Measurements from ENCODE around the gene PGA3.
"Not testable (repeated sequence)": the region's sequence is repeated elsewhere in the genome, so short reads cannot be mapped to it uniquely, and the experiment has no call there.

The PGA3 gene

DNA sequence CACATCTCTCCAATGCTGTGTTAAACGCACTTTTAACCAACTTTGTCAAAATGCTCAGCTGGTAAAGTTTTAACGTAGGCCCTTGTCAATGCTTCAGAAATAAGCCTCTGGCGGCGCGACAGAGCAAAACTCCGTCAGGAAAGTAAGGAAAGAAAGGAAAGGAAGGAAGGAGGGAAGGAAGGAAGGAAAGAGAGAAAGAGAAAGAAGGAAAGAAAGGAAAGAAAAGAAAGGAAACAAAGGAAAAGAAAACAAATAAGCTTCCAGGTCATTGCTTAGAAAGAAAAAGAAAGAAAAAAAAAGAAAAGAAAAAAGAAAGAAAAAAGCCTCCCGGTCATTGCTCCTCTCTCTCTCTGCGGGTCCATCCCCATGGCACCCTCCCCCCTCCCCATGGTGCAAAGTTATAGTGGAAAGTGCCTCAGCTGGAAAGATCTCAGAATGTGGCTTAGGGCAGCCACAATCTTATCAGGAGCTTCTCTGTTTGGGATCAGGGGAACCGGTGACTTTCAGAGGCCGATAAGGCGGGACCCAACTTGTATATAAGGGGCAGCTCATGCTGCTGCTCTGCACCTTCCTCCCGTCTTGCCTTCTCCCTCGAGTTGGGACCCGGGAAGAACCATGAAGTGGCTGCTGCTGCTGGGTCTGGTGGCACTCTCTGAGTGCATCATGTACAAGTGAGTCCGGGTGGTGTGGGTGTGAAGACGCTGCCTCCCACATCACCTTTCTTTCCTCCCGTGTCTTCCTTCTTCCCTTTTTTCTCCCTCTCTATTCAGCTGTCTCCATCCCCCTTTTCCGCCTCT, at the start of gene PGA3:
TSS of gene PGA3 (plus strand) at position 566 of the 797 bp plus-strand sequence. CDS start at position 616, 50 bp downstream.
- not testable (repeated sequence) for DNase-seq

DNA sequence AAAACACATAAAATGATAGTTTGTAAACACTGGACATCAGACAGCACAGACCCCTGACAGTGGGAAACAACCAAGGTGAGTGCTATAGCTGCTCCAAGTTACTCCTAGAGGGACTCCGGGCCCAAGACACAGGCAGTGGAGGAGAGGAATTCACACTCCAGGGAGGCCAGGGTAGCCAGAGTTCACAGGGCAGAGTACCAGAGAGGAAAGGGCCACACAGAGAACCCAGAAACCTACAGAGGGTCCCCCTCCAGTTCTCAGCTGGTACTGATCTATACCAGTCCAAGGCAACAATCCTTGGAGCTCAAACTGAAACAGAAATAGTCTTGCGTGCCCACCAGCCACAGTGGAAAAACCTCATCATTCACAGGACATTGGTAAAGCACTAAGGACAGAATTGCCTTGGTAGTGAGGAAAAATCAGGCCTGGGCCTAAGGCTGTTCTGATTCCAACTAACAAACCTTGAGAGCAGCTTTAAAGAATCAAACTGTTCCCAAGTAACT, 49.7 kb upstream of the PGA3 start:
- no peak for DNase-seq

DNA sequence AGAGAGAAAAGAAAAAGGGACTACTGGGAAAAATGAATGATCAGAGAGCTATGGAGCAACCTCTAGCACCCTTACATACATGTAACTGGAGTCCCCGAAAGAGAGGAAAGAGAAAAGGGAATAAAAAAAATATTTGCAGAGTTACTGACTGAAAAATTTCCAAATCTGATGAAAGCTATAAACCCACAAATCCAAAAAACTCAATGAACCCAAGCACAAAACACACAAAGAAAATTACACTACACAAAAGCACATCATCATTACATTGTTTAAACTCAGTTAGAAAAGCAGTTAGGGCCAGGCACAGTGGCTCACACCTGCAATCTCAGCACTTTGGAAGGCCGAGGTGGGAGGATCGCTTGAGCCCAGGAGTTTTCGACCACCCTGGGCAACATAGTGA, 48.8 kb upstream of the PGA3 start:
- no peak for DNase-seq

DNA sequence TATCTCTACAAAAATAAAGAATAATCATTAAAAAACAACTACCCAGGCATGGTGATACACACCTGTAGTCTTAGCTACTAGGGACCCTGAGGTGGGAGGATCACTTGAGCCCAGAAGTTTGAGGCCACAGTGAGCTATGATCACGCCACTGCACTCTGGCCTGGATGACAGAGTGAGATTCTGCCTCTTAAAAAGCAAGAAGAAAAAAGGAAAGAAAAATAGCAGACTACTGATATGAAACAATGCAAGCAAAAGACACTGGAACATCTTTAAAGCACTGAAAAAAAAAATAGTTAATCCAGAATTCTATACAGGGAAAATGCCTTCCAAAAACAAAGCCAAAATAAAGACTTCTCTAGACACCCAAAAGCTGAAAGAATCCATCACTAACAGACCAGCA, 48.0 kb upstream of the PGA3 start:
- no peak for DNase-seq

DNA sequence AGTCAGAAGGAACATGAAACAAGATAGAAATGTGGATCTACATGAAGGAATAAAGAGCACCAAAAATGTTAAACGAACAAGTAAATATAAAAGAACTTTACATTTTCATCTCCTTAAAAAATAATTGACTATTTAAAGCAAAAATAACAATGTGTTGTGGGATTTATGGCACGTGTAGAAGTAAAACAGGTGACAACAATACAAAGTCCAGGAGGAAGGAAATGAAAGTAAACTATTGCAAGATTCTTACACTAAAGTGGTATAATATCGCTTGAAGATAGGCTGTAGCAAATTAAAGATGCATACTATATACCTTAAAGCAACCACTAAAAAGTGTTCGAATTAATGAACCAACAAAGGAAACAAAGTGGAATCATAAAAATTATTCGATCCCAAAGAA, 47.6 kb upstream of the PGA3 start:
- DNase-seq = no peak

DNA sequence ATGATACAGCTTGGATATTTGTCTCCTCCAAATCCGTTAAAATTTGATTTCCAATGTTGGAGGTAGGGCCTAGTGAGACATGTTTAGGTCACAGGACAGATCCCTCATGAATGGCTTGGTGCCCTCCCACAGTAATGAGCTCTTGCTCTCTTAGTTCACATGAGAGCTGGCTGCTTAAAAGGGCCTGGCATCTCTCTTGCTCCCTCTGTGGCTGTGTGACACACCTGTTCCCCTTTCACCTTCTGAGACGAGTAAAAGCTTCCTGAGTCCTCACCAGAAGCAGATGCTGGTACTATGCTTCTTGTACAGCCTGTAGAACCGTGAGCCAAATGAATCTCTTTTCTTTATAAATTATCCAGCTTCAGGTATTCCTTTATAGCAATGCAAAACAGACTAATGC, 45.6 kb upstream of the PGA3 start:
- DNase-seq = no peak

DNA sequence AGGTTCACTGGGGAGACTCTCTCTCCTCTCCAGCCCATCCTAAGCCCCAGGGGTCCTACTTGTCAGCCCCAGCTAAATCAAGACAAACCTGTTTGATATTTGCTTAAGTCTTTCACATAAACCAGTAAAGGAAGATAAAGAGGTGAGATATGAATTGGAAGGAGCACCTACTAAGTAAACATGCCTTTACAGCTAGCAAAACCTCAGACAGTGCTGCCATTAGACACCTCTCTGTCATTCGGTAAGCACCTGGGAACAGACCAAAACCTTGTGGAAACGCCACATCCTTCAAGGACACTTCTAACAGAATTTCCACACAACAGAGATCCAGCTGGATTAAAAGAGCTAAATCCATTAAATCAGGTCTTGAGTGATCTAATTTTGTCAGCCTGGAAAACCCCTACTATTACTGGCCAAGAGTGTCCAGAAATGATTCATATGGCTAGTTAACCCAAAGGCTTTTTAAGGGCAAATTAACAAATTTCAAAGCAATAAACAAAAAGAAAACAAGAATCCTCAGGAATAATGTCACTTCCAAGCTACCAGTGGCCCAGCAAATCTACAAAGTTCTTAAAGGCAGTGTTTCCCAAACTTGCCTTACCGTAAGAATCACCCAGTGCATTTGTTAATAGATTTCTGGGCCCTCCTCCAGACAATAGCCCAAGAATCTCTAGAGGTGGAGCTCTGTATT, 44.5 kb upstream of the PGA3 start:
- no peak for DNase-seq

DNA sequence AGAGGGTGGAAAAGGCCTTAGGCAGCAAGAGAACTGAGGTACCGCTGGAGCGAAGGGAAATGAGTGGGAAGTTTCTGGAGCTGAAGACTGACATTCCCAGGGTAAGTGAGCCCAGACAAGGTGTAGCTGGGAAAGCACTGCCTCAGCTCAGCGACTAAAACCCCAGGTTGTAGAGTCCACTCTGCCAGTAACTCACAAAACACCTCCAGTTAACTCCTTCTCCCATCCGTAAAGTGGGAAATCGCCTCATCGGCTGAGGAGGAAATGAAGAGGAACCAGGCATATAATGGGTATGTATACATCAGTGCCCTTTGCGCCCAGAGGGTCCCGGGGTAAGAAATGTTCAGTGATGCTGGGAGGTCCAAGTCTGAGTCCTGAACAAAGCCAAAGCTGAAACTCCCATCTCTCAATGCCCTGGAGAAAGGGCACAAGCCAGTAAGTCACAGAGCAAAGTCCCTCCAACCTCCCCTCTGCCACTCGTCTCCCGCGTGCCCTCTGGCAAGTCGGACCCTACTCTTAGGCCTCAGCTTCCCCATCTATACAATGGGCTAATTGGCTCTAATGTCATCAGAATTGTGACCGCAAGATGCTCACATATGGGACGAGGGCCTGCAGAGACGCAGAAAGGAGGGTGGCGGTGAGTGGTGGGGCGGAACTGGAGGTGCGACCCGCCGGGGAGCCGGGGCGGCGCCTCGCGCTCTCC, 42.7 kb upstream of the PGA3 start:
- no peak for DNase-seq

DNA sequence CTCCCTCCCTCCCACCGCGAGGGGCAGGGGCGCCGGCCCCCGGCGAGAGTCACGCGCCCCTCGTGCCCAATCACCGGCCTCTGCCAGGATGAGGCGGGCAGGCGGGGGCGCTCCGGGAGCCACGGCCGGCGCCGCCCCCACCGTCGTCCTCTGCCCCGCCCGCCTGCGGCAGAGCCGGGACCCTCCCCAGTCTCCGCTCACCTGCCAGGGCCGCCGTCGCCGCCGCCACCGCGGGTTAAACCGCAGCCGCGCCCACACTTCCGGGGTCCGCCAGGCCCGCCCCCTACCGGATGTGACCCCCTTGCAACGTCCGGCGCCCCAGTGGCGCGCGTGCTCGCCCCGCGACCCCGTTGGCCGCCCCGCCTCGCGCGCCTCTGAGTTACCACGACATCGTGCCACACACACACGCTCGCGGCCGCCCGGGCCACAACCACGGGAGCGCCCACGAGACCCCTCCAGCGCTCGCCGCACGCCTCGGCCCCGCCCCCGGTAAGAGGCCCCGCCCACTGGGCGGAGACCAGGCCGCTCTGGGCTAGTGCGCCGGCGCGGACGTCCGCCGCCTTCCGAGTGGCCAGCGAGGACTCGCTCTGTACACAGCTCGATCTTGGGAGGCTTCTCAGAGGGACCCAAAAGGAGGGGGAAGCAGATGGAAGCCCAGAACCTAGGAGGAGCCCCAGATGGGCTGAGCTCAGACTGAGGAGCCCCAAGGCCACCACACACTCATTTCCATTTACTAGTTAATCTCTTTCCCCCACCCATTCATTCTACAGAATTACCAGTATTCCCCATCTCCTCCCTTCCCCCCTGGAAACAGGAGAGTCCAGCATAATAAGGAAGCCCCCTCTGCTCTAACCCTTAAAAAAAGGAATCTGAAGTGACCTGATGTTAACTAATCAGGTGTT, 41.9 kb upstream of the PGA3 start, which contains the start of gene VPS37C:
TSS of gene VPS37C (minus strand) at position 237 of the 902 bp plus-strand sequence. CDS start 22,597 bp downstream, outside the sequence.
- DNase-seq = peak; percentile 77

DNA sequence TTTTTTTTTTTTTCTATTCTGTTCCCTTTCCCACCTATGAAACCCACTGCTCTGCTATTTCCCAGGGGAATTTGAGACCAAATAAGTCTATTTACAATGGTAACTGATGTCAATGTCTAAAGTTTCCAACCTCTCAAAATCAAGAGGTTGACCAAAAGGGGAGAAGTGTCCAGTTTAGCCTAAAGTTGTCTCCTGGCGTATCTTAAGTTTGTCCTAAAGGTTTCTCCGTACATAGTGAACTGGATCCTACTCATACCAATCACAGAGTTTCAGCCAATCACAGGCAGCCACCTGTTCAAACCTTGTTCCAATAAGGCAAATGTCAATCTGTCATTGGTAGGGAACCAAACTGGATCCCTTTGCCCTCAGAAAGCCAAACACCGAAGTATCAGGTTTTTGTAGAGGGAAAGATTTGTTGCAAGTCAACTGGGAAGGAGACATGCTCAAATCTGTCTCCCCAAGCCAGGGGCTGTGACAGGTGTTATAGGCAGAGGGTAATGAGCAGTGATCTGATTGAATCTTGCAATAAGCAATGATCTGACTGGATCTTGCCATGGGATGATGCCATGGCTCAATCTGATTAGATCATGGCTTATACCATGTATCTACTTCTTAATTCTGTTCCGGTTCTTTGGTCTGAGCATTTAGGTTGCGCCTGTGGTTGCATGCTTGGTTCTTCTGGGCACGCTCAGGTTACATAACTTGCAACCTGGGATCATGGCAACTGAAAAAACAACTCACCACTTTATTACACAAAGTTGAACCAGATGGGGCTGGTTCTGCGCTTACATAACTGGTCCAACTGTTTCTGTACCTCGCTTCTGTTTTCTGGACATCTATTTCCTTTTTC, 41.0 kb upstream of the PGA3 start:
- DNase-seq = no peak

DNA sequence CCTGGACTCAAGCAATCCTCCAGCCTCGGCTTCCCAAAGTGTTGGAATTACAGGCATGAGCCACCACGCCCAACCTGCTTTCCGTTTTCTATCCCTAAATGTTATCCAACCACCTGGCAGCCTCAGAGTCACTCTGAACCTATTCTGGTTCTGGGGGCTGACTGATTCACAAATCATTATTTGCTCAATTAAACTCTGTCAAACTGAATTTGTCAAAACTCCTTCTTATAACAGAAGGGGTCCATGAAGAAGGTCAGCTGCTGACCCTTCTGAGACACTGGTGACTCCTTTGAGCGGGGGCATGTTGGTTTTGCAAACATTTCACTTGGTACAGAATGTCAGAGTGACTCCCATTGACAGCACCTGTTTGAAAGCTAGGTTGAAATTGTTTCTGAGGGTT, 40.3 kb upstream of the PGA3 start:
- DNase-seq = no peak

DNA sequence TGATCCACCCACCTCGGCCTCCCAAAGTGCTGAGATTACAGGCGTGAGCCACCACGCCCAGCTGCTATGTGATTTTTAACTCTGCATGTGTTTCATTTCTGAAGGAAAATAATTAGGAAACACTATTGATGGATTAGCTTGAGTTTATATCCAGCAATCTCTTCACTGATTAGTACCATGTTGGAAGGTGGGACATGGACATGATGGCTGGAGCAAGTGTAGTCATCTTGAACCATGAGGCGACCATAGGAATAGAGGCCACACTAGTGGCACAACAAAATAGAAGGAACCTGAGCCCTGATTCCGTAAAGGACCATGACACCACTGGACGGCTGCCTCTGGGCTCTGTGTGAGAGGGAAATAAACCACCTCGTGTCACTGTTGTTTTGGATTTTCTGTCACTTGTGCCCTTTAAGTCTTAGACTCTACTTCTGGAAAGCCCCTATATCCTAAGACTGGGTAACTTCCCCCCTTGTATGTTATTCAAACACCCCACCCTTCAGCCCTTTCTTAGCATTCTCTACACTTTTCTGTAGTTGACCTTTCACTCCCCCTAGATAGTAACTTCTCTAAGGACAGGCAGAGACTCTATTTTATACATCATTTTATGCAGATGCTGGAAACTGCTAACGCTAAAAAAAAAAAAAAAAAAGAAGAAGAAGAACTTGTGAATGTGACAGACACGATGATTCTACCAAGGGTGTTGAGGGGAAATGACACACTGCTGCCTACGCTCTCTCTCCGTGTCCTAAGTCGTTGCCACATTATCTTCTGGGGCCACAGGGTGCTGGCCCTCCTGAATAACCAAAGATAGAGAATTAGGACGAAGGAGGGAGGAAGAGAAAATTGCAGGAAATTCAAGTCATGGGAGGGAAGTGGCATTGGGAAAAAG, 39.4 kb upstream of the PGA3 start:
- DNase-seq = no peak

DNA sequence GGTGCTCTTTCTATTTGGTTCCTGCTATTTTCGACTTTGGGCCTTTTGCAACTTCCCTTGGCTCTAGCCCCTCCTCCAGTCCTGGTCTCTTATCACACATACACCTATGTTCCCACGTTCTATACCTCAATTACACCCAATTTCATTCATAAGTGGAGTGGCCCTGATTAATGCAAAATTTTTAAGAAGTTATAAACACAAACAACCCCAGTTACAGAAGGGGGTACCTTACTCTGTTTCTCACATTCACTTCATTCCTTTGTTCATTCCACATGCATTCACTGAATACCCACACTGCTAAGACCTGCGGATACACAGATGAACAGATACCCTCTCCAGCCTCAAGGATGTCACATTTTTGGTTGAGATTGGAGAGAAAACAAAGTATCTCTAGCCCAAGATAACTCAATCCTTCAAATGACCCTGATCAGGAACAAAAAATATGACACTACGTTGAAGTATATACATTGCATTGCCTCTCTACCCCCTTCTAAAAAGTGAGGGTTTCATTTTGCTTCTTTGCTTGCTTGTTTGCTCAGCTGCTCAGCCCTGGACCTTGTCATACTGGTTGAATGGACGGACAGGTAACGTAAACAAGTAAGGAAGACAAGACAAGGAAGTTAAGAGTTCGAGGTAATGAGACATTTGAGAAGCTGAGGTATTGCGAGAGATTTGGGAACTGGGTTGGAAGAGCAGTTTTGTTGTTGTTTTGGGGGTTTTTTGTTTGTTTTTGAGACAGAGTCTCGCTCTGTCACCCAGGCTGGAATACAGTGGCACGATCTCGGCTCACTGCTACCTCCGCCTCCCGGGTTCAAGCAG, 38.5 kb upstream of the PGA3 start:
- DNase-seq = no peak

DNA sequence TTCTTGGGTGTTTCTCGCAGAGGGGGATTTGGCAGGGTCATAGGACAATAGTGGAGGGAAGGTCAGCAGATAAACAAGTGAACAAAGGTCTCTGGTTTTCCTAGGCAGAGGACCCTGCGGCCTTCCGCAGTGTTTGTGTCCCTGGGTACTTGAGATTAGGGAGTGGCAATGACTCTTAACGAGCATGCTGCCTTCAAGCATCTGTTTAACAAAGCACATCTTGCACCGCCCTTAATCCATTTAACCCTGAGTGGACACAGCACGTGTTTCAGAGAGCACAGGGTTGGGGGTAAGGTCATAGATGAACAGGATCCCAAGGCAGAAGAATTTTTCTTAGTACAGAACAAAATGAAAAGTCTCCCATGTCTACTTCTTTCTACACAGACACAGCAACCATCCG, 37.5 kb upstream of the PGA3 start:
- not testable (repeated sequence) for DNase-seq

DNA sequence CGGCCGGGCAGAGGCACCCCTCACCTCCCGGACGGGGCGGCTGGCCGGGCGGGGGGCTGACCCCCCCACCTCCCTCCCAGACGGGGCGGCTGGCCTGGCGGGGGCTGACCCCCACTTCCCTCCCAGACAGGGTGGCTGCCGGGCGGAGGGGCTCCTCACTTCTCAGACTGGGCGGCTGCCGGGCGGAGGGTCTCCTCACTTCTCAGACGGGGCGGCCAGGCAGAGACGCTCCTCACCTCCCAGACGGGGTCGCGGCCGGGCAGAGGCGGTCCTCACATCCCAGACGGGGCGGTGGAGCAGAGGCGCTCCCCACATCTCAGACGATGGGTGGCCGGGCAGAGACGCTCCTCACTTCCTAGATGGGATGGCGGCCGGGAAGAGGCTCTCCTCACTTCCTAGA, 37.0 kb upstream of the PGA3 start:
- not testable (repeated sequence) for DNase-seq

DNA sequence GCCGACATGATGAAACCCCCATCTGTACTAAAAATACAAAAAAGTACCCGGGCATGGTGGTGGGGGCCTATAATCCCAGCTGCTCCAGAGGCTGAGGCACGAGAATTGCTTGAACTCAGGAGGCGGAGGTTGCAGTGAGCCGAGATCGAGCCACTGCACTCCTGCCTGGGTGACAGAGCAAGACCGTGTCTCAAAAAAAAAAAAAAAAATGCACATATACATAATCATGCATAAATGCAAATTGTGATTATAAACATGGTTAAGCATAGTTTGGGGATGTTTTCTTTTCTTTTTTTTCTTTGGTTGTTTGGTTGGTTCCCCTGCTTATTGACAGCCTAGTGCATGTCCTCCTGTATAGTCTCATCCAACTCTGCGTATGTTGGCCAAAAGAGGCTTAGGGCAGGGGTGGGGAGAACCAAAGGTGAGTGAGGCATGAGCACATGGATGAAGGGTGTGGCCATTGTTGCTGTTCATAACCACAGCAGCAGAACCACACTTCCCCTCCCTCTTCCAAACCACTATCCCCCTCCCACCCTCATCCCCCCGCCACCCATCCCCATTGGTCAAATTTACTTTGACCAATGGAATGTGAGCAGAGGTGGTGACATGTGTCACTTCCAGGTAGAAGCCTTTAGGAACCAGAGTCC, 35.1 kb upstream of the PGA3 start:
- DNase-seq = no peak

DNA sequence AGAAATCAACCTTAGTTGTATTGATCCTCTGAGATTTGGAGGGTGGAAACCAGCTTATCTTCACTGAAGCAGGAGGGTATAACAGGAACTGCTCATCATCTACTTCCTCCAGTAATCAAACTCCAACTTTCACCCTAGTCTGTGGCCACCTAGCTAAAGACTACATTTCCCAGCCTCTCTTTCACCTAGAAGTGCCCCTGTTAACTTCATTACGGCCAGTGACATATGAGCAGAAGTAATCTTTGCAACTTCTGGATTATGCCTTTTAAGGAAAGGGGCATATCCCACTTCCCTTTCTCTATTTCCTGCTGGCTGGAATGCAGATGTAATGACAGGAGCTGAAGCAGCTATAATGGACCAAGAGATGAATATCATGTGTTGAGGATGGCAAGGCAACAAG, 34.5 kb upstream of the PGA3 start:
- no peak for DNase-seq

DNA sequence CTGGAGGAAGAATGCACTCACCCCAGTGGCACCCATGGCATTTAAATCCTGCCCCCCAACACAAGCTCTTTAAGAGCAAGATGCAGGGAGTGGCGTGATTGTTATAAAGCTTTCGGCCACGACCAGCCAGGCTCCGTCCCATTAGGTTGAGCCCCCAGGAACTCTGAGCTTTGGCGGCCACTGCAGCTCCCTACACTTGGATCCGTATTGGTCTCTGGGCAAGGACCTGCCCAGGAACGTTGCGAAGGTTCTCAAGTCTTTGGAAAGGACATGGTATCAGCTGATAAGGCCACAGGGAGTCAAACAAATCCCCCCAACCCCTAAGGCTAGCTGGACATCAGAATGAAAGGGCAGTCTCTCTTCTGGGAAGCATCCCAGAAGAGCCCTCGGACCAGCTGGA, 32.7 kb upstream of the PGA3 start:
- DNase-seq = no peak

DNA sequence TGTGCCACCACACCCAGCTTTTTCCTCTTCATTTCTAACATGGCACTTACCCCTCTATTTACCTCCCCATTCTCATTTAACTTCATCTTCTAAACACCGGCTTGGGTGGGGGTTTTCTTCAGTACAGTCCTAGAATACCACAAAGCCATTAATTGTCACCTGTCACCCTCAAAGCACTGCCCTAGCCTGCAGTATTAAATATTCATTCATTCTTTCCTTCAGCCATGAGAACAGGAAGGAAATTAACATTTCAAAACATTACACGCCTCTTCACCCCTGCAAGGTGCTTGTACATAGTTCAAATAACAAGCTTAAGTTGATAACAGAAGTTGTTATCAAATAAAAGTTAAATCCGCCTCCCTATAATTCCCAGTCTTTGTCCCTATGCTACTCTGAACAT, 31.4 kb upstream of the PGA3 start:
- DNase-seq = no peak

Measured in NCI-H2081 treated with DMSO at 0.1 percent for 48 hours (cell line).